GM18526 (cell line): ENCODE results near the gene TACSTD2.

Source experiments
- POLR2A ChIP-seq: IDR thresholded peaks from 3 replicates; pipeline ENCODE4 v1.6.1; 2011; ENCODE audit not compliant: insufficient read length; ENCODE audit errors: extremely low read depth

TACSTD2 gene

DNA sequence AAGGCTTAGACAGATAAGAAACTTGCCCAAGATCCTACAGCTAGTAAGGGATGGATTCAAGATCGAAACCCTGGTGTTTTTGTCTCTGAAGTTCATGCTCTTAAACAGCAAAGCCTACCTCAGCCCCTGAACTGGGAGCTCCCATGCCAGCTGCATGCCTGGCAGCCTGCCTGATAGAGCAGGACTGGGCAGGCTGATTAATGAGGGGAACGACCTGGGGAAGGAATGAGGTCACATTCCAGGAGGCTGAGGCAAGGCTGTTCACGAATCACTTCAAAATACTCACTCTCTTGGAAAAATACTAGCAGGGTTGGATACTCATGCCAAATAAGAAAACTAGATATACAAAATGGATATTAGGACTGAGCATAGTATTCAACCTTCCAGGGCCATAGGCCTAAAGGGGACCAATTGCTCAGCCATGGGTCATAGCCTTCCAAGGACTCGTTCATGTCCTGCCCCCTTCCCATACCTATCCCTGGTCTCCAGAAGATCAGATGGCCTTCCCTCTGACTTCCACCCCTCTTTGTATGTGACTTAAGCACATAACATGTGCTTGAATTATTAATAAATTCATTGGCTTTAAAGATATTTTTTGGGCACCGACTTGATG, 15.6 kb upstream of the TACSTD2 start:
- TF ChIP-seq POLR2A = no peak

DNA sequence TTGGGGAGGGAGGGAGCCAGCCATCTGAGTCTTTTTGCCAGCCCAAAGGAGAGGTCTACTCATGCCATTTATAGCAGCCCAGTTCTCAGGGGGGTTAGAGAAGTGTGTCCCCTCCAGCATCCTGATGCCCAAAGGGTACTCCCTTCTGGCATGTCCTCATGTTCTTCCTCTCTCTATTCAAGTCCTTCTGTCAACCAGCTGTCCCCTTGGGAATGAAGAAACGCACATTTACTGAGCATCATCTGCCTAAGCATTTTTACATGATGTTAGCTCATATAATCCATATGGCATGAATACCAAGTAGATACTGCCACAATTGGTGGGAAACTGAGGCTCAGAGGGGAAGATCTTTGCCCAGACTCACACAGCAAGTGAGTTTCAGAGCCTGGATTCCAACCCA, 14.8 kb upstream of the TACSTD2 start:
- TF ChIP-seq POLR2A = no peak

DNA sequence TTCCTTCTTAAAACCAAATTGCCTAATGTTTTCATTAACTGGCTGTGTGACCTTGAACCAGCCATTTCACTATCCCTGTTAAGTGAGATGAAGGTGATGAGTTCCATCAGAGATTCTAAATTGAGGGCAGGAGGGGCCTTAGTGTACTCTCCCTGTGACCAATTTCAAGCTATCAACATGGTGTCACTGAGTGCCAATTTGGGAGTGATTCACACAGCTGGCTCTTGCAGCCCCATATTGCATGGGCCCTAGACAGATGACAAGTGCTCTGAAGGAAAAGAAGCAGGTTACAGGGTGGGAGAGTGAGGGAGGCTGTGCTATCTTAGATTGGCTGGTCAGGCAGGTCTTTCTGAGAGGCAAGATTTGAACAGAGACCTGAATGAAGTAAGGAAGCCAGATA, 13.0 kb upstream of the TACSTD2 start:
- no peak for TF ChIP-seq POLR2A

DNA sequence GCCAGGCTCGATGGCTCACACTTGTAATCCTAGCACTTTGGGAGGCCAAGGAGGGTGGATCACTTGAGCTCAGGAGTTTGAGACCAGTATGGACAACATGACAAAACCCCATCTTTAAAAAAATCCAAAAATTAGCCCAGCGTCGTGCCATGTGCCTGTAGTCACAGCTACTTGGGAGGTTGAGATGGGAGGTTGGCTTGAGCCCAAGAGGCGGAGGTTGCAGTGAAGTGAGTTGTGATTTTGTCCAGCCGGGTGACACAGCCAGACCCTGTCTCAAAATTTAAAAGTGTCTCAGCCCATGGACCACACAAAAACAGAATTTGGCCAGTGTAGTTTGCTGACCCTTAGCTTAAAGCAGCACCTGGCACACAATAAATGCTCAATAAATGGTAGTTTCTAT, 11.3 kb upstream of the TACSTD2 start:
- no peak for TF ChIP-seq POLR2A

DNA sequence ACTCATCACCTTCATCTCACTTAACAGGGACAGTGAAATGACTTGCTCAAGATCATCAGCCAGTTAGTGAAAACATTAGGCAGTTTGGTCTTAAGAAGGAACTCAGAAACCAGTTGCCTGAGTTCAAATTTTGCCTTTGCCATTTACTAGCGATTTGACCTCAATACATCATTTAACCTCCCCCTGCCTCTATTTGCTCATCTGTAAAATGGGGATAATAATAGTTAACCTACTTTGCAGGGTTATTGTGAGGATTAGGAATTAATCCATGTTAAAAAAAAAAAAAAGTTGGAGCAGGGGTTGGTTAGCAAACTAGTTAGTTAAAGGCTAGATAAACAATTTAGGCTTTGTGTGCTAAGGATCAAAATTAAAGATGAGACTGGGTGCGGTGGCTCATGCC, 10.6 kb upstream of the TACSTD2 start:
- no peak for TF ChIP-seq POLR2A

DNA sequence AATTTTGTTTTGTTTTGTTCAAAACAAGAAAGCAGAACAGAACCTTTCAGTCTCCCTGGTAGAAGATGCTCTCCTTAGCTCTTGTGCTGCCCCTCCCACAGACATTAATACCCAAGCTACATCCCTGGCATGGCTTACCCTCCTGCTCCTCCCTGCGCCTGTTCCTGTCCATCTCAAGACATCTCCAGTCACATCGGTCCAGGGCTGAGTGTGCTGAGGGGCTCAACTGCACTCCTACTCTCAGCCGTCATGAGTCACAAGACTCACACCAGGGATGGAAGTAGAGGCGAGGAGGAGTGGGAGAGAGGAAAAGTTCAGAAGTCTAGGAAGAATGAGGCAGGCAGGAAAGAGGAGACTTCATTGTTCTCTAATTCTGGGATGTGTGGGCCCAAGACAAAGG, 9.2 kb upstream of the TACSTD2 start:
- no peak for TF ChIP-seq POLR2A

DNA sequence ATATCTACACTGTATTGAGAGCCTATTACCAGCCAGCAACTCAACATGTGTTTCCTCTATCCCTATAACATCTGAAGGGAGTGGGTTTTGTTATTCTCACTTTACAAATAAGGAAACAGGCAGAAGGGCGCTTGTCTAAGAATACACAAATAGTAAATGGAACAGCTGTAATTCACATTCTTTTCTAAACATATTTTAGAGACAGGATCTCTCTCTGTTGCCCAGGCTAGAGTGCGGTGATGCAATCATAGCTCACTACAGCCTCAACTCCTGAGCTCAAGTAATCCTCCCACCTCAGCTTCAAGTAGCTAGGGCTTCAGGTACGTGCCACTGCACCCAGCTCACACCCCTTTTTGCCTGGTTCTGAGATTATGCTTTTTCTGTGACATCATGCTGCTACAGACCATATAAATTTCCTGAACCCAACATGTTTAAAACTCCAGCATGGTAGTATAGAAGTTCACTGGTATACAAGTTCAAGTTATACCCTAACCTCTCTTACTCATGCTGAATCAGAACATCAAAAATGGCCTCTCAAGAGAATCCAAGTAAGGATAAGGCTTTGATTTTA, 8.6 kb upstream of the TACSTD2 start:
- TF ChIP-seq POLR2A = no peak

DNA sequence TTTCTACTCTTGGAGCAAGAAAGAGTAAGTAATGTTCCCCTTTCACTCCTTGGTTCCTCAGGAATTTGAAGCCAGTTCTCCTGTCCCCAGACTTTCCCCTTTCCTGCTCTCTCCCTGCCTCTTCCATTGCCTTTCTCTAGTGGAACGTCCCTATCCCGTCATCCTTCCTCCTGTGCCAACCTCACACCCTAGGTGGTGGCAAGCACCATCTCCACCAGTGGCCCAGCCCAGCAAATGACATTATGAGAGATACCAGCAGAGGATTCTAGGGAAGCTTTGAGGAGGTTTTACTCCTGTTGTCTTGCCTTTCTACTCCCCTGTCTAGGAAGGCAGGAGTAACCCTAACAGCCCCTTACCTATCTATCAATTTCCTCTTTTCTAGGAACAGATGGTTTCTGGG, 8.1 kb upstream of the TACSTD2 start:
- TF ChIP-seq POLR2A = no peak

DNA sequence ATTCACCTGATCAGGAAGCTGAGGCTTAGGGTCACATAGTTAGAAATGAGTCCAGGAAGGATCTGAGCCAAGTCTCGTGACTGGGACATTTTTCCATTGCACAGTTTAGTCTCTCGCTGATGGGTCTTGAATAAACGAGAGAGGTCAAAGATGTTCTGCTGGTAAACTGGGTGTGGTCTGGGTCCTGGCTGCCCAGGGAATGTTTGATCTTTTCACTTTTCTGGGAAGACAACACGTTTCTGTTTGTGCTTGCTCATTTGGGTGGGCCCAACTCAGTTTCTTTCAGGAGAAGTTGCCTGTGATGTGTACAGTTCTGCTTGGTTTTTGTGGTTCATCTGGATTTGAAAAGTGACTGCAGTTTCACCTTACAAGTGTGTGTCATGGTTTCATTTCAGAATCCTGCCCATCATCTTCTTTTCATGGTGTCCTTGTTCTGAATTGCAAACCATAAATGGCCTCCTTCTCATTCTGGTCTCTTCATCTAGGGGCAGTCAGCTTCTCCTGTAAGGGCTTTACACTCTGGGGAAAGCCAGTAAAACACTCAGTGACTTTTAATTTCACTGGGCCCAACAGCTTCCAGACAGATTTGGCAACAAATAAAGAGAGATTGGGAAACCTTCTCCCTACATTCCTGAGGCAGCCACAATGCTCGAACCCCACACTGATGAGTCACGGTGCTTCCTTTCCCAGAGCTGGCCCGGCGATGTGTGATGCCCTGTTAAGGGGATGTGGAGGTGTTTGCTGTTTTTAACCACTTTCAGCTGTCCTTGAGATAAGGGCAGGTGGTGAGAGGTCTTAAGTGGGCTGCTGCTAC, 7.2 kb upstream of the TACSTD2 start:
- no peak for TF ChIP-seq POLR2A

DNA sequence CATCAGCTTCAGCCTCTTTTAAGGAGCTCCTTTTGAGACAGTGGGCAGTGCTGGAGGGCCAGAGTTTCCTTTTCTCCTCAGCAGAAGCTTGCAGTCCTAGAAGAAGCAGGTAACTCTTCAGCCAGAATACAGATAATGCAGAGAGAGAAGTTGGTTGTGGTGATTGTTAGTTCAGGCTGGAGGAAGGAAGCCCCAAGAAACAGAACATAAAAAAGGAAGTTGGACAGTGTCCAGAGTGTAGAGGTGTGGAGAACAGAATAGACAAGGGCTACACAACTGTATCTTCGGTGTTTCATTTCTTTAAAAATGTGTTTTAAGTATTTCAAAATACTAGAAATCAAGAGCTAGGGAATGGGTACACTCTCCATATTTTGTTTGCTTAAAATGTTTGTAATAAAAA, 6.4 kb upstream of the TACSTD2 start:
- no peak for TF ChIP-seq POLR2A

DNA sequence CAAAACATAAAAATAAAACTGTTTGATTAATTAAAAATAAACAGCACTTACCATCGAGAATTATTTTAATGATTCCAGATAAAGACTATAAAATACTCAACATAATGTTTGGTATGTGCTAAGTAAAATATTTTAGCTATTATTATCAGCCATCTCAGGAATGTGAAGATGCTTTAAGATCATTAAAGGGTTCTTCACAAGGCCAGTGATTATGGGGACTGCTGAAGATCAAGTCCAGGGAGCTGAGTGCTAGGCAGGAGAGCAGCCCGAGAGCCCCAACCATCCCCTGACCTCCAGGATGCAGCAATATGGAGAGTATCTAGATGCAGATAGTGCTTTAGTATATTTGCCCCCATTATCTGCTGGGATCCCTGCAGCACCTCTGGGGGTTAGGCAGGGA, 4.6 kb upstream of the TACSTD2 start:
- TF ChIP-seq POLR2A = no peak

DNA sequence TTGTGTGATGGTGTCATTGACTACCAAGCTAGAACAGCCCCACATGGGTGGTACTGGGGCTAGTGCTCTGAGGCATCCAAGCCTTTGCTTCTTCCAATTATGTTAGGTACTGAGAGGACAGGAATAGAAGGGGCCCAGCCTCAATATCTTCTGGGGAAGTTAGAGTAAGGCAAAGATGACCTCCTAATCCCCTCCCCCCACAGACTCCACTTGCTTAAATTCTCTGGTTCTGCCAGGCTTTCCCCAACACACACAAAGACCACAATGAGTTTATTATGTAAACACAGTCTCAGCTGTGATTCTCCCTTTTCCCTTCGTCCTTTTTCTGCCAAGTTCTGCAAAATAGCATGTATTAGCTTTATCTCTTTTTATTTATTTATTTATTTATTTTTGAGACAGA, 3.1 kb upstream of the TACSTD2 start:
- TF ChIP-seq POLR2A = no peak

DNA sequence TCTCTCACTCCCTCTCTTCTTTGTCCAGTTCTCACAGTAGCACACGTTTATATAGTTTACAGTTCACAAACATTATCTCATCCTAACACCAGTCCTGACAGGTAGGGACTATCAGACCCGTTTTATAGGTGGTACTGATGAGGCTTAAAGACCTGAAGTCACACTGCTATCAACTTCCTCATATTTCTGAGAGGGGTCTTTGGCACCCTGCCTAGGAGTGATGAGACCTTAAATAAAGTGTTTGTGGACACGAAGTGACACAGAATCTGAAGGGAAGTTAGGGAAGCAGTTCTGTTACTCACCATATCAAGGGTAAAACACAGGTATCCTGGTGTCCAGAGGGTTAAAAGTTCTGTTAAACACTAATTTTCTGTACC, 590 bp upstream of the TACSTD2 start:
- no peak for TF ChIP-seq POLR2A

DNA sequence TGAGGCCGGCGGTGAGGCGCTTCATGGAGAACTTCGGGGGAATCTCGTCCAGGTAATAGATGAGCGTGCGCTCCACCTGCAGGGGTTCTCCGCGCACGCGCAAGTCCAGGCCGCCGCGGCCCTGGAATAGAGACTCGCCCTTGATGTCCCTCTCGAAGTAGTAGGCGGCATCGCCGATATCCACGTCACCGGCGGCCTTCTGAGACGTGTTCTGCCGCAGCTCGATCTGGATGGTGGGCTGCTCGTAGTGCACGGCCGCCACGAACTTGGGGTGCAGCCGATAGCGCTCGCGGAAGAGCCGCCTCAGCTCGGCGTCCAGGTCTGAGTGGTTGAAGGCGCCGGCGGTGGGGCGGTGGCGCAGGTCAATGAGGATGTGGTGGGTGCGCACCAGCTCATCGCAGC, 726 bp downstream of the TACSTD2 start:
- TF ChIP-seq POLR2A = no peak

DNA sequence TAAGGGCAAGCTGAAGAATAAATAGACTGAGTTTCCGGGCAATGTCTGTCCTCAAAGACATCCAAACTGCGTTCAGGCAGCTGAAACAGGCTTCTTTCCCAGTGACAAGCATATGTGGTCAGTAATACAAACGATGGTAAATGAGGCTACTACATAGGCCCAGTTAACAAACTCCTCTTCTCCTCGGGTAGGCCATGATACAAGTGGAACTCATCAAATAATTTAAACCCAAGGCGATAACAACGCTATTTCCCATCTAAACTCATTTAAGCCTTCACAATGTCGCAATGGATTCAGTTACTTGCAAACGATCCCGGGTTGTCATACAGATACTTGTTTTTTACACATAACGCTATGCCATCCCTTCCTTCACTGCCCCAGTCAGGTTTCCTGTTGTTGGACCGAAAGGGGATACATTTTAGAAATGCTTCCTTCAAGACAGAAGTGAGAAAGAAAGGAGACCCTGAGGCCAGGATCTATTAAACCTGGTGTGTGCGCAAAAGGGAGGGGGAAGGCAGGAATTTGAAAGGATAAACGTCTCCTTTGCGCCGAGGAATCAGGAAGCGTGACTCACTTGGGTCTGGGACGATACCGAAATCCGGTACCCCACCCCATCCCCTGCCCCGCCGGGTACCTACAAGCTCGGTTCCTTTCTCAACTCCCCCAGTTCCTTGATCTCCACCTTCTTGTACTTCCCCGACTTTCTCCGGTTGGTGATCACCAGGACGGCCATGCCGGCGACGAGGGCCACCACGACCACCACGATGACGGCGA, 1.3 kb downstream of the TACSTD2 start:
- TF ChIP-seq POLR2A = no peak

DNA sequence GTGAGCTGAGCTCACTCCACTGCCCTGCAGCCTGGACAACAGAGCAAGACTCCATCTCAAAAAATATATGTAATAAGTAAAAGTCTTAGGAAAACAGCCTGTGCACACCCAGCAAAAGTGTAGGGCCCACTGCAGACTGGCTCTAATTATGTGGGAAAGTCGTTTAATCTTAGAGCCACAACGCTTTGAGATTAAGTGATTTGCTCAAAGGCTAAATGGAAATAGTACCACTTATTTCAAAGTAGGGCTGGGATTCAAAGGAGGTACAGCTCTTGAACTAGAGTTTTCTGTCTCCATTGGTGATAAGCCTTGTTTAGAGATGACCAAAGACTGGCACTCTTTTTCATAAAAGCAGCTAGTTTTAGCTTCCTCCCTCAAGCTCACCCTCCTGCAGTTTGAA, 2.2 kb downstream of the TACSTD2 start:
- no peak for TF ChIP-seq POLR2A
